GM19240 (cell line): ENCODE data around the gene PCSK1.
"Not testable (repeated sequence)": the region's sequence is repeated elsewhere in the genome, so short reads cannot be mapped to it uniquely, and the experiment has no call there.

Experiments
- DNase-seq: peaks from one replicate; pipeline ENCODE4 v3.0.0; 2011; ENCODE audit warnings: low spot score; ENCODE audit not compliant: insufficient read length

Gene PCSK1

DNA sequence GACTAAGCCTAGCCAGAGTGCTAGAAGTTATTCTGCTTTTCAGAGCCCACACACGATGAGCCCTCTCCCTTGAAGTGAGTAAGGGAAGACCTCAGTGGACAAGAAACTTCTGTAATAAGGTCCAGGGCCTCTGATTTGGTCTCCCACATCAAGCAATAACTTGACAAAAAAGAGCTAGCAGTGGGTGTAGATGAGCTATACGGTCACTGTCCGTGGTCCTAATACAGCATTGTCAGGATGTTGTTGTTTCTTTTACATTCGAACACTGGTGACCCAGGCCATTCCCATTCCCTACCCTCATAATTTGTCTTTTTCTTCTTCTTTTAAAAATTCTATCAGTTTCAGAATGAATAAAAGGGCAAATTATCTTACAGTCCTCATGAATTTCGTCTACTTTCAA is 5.2 kb downstream of the PCSK1 start:
- no peak for DNase-seq

DNA sequence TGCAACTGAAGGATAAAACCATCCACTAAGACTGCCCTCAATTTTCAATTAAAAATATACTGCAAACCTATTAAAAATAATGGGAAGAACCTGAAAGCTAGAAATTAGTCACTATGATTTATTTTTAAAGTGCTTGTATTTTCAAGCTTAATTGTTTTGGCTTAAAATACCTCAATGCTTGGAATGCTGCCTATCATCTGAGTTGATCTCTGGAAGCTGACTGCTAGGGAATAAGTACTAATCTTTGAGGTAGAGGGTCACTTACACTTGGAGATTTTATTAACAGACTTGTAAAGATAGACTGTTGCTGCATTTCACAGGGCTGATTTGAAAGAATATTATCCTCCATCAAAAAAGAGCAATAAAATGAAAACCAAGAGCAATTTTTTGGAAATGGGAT is 6.2 kb downstream of the PCSK1 start:
- no peak for DNase-seq

DNA sequence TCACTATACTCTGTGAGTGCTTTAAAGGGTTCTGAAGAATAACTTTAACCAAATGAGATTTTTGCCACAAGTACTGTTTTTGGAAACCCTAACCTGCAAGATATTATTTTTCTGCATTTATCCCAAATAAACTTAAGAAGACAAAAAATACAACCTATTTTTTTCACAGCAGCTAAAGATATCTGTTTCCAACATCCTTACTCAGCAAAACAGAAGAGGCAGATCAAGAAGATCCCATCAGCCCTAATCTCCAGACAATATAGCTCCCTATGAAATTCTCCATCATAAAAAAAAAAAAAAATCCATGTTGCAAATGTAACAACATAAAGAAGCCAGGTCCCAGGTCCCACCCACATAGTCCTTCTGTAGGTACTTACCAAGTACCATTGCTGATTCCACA is 7.6 kb downstream of the PCSK1 start:
- DNase-seq, result no peak

DNA sequence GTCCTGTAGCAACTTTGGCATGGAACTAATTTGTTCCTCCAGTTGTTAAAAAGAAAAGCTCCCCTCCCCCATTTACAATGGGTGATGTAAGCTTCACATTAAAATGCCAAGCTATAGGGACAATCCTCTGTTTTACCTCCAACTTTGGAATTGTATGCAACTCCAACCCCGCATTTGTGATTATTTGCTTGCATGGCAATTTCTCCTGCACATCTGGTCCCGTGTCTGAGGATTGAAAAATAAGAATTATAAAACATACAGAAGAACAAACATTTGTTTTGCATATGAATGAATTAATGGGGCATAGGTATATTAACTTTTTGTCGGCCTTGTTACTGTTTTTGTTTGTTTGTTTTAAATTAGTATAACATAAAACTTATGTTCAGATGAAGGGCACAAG is 17.2 kb downstream of the PCSK1 start:
- no peak for DNase-seq

DNA sequence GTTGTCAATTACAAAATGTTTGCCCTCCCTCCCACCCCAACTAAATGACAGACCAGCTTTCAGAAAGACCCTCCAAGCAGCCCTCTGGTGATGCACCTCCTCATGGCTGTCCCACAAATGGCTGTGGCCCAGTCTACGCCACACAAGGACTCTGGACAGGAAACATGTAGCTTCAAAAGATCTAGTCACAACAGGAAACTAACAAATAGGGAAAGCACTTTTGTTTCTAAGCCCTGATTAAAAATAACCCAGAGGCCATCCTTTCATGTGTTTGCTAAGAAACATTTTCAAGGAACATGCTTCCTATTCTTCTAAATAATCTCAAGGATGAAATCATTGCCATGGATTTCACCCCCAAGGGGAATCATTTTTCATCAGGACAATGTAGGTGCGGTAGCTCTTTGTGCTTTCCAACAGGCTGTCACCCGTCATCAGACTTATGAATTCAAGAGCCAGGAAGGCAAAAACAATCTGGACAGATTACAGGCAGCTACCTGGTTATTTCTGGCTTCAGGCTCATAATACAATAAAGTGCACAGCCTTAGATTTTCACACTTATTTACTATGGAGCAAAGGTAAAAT is 20.1 kb downstream of the PCSK1 start:
- DNase-seq, result no peak

DNA sequence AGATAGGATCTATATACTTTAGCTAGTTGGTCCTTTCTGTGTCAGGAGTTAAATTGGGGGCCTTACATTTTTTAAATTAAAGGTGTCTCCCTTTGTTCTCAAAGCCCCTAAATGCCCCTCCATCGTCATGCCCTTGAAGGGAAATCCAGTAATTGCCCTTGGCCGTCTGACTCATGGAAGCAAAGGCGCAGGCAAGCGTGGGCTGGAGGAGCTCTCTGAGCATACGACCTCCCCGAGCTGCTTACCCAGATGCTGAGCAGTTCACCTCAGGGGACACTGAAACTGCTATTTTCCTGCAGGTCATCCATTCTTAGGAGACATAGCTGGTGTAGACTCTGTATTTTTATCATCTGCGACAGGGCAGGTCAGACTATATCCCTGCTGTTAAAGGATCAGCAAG is 23.0 kb downstream of the PCSK1 start:
- no peak for DNase-seq

DNA sequence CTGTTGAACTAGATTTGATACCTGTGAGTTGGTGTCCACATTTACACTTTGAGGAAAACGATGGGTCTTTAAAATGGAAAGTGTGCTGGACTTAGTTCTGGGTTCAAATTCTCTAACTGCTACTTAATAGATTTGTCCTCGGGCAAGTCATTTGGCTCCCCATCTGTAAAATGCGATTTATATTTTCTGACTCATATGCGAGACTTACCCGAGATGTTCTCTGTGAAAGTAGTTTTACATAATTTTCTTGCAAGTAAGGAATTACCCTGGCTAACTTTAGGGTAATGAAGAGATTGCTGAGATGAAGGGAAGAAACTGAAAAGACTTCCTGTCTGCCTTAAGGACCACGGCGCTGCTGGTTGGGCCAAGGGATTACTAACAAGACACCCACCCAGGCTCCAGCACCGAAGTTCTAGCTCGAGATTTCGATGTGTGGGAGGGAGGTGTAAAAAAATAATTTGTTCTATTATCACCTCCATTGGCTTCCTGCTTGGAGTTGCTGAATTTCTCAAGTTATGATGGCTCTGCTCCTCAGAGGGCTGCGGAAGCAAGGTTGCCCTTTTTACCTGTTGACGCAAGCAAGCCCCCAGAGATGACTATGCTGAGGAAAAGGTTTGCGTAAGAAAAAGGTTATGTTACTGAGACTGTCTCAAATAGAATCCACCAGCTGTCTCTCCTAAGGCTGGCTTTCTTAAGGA is 24.1 kb downstream of the PCSK1 start:
- no peak for DNase-seq

DNA sequence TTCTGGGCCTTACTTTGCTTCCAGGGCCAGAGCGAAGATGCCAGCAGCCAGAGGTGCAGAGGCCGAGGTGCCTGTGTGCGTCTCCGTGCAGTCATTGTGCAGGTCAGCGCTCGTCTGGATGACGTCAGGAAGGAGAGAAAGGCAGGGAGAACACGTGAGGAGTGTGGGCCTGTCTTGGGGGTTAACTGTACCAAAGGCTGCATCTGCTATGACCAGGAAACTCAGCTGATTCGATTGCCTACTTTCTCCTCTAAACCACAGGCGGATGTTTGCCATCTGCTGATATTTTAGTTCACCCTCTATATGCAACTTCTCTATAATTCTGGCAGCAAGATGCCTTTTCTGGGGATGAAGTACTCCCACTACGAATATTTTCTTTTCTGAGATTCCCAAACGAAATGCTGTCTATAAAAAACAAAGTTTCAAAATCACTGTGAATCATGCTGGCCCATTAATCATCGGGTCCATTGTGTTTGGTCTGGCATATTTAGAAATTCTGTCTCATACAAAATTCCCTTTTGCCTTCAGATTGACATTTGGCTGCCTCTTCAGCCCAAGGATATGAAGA is 24.8 kb downstream of the PCSK1 start:
- DNase-seq, result no peak

DNA sequence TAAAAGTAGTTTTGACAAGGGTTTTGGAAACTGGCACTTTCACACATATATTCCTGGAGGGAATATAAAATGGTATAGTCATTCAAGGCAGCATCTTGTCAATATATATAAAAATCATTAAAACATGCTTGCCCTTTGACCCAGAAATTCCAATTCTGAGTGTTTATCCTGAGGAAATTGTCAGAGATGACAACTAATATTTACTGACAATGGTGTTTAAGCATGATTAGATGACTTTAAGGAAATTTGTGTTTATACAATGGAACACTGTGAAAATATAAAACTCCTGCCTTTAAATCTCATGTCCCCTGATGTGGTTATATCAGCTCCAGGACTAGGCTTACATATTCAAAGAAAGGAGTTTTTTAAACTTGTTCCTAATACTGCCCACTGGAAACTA is 25.6 kb downstream of the PCSK1 start:
- DNase-seq, result no peak

DNA sequence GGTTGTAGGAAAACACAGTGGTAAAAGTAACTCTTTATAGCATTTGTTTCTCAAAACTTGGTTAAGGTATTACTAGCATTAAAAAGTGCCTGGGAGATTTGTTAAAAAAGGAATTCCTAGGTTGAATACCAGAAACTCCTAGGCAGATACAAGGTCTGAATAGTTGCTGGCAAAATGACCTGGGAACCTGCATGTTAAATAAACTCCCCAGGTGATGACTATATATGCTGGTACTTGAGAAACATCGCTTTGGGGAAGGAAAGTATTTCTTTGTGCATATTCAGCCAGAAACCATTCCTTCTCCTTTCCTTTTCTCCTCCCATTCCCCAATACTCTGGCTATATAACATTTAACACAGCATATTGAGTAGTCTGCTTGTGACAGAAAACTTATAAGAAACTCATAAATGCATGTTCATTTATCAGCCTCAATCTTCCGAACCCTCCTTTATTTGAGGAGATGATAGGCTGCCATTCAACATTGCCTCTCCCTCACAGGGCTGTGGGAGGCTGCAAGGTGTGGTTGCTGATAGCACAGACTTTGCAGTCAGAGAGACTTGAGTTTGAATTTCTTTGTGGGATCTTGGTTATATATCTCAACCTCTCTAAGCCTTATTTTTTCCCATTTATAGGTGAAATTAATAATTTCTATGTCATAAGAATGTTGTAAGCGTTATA is 28.7 kb downstream of the PCSK1 start:
- no peak for DNase-seq

DNA sequence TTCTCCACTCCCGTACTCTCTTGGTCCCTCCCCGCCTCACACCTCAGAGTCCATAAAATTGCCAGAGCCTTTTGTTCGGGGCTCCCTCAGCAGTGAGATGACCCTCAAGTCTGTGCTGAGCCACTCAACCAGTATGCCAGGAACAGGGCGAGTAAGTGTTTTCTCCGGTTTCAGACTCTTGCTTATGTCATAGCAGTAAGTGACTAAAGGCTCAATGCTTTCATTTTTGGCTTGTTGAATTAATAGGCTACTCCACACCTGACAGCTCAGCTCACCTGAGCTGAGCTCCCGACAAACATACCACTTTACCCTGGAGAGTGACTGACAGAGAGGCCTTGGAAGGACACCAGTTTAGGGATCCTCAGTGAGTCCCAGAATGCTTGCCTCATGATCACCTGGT is 30.5 kb downstream of the PCSK1 start:
- no peak for DNase-seq

DNA sequence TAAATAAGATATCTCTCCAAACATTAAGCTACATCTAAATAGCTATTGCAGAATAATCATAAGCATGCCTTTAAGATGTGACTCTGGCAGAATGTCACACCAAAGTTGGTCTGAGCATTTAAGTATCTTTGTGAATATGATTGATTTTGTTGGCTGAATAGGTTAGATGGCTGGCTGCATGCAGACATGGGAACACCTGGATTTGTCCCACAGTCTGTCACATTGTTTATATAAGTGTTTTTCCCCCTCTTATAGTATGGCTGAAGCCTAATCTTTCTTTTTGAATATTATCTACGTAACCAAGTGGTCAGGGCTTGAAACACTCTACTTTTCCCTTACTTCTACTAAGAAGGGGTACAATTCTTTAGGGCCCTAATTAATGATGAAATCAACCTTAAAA is 36.2 kb downstream of the PCSK1 start:
- no peak for DNase-seq

DNA sequence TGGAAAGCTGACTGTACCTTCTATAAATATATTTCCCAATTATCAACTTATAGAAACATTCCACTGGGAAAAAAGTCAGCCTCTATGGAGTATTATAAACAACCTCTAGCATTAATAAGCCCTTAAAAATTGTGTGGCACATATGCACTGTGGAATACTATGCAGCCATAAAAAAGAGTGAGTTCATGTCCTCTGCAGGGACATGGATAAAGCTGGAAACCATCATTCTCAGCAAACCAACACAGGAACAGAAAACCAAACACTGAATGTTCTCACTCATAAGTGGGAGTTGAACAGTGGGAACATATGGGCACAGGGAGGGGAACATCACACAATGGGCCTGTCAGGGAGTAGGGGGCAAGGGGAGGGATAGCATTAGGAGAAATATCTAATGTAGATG is 37.8 kb downstream of the PCSK1 start:
- DNase-seq, result not testable (repeated sequence)

DNA sequence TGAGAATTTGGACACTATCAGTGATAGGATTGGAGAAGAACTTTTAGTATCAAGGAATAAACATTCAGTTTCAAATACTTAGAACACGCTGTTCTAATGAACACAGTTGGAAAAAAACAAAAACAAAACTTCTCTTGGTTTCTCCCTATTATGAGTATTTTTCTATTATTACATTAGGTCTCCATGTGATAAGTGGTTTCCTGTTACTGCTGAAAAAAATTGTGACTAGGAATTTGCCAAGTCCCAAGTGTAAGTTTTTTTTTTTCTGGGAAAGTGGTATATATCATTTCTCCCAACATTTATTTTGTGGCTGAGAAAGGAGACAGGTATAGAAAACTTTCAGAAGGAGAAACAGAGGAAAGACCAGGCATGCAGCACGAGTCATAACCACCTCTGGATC is 41.1 kb downstream of the PCSK1 start:
- DNase-seq, result no peak

DNA sequence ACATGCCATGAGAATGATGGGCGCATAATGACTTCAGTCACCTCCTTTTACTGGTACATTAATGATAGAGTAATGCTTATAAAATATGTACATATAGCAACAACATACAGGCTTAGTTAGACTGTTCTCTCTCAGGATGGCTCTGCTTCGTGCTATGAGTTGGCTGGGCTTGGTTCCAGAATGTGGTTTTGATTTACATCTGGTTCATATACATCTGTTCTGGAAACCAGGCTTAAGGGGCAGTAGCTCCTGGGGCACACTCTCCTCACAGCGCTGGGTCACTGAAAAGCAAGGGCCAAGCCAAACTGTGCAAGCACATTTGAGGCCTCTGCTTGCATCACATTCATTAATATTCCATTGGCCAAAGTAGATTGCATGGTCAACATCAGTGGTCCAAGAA is 44.9 kb downstream of the PCSK1 start:
- no peak for DNase-seq

DNA sequence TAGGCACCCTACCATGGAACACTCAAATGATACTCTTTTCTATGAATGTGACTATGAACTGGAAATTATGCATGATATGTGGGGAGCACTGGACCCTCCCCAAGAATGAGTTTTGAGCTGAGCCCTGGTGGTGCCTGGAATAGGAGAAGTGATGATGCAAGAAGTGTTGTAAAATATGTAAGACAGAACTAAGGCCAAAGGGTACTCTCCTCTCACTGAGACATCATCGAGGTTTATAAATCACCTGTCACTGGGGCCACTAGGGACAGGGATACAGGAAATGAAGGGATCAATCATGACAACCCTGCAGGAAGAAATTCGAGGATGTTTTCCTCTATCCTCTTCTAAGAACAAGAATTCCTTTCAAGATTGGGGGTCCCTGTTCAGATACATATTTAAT is 45.4 kb downstream of the PCSK1 start:
- no peak for DNase-seq

DNA sequence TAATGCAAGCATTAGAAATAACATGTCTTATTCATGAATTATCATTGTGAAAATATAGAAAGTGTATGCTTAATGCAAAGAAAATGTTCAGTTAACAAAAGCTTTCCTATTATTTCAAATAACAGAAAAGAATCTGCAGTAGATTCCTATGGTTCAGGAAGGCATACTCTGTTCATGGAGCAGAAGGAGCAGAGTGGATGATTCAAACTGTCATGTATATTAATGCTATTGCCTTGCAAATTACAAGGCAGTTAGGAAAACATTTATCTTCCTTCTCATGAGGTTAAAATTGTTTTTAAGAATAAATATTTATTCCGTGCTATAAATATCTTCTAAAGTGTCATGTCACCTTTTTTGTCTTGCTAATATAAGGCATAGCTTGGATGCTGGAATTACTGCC is 47.5 kb downstream of the PCSK1 start:
- DNase-seq, result no peak

DNA sequence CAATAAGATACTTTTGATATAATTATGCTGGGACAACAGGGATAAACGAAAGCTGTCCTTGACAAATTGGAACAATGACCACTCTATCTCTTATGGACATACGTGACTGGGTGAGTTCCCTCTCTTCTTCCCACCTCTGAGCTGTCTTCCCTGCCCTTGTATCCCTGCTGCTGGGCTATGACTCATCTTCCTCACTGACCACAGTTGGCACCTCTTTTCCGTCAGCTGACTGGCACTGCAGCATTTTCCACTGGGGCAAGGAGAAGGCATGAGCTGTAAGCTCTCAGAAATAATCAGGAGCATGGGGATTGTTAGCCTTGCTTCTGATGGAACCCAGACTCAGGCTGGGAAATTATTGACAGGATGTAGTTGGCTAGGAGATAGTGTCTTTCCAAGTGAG is 48.7 kb downstream of the PCSK1 start:
- DNase-seq, result no peak

DNA sequence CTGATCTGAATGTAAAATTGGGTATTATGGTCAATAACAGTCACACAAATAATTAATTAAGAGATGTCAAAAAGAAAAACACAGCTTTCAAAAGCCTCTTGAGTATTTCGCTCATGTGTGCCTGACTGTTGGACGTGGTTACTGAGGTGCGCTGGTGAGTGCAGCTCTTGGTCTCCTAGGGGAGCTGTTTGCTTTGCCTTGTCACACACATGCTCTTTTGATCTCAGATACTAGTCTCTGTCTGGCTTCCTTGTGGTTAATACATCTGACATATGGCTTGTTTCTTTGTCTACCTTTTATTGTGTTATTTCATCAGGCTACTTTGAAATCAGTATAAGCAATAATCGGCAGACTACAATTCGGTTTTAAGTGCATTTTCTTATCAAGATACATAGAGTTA is 51.5 kb downstream of the PCSK1 start:
- DNase-seq, result no peak

DNA sequence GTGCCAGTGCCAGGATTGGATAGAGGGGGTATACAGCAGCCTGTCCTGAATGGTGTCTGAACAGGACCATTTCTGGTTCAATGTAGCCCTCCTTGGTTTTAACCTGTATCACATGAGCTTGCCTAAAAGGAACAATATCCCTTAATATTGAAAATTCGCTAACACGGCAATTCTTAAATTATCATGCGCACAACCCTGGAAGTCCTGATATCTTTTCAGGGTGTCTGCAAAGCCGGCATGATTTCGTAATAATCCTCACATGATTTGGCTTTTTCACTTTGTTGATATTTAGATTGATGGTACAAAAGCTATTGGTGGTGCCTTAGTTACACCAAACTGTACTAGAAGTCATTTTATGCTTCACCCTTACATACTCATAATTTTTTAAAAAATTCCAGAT is 53.2 kb downstream of the PCSK1 start:
- DNase-seq, result no peak

DNA sequence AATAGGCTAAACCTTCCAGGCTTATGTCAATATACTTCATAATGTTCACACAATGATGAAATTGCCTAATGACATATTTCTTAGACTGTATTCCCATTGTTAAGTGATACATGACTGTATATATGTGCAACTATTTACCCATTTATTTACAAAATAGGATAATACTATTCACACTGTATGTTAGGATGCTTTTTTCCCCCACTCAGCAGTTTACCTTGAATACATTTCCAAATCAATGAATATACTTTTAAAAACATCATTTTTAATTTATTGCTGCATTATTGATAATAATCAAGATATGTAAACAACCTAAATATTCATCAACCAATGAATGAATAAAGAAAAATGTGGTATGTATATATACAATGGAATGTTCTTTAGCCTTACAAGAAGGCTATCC is 55.5 kb downstream of the PCSK1 start:
- no peak for DNase-seq

DNA sequence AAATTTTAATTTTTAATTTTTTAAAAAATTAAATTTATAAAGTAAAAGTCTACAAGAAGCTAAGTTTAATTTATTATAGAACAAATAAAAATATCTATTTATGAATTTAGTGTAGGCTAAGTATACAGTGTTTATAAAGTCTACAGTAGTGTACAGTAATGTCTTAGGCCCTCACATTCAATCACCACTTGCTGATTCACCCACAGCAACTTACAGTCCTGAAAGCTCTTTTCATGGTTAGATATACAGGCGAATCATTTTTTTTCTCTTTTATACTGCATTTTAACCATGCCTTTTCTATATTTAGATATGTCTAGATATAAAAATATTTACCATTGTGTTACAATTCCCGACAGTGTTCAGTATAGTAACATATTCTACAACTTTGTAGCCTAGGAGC is 55.9 kb downstream of the PCSK1 start:
- DNase-seq, result no peak

DNA sequence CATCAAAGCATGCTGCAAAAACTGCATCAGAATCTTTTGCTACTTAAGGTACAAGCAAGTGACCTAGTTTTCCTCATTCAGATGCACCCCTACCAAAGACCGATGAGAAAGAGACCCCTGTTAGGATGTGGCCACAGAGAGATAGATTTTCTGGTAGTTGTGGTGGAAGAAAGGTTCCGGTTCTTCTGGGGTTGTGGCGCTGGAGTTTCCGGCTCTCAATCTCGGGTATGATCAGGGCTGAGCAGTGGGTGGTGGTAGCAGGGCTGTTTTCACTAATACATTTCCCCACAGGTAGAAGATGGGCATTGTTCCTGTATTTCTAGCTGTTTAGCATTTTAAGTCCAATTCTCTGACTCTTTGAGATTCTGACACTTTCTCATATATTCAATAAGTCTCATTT is 58.4 kb downstream of the PCSK1 start:
- DNase-seq, result no peak
